Stimulated activated CD8-positive, alpha-beta memory T cell treated with anti-CD3 and anti-CD28 coated beads, Interleukin-15, amount 100 ng/mL, for 24 hours (primary cell): ENCODE results near the gene SF3B5.
"Not testable (repeated sequence)": the region's sequence is repeated elsewhere in the genome, so short reads cannot be mapped to it uniquely, and the experiment has no call there.

ENCODE experiments used
- DNase-seq: peaks from one replicate; pipeline ENCODE4 v3.0.0-alpha.2; 2020; ENCODE audit warnings: low read depth

SF3B5 gene

DNA sequence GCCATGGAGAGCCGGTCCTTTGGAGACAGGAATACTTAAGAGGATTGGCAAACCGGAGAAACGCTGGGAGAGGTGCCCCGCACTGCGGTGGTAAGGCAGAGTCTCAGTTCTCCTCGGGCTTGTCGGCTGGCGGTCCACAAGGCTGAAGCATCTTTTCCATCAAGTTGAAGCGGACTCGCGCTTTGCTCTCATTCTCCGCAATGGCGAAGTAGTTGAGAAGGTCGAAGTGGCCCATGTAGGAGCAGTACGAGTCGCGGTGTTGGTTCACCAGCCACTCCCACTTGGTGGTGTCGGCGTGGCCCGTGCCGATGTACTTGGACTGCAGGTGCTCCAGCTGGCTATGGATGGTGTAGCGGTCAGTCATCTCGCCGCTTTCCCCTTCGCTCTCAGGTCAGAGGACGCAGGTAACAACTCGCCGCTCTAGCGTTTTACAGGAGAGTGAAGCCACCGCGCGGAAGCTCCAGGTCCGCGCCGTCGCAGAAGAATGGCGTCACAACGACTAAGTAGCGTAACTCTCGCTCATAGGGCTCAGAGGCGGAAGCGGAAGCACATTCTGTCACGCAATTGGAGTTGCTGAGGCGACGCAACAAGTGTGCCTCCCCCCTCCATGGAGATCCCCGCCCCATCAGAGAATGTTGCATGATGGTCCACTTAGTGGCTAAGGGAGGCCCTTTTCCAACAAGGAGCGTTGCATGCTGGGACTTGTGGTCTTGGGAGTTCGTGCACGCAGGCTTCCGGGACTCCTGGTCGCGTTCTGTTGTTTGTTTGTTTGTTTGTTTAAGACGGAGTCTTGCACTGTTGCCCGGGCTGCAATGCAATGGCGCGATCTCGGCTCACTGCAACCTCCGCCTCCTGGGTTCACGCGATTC lies at the start of gene SF3B5:
Gene SF3B5 (minus strand): TSS at position 440 of the 869 bp plus-strand sequence. CDS start 76 bp downstream, at position 364.
- DNase-seq, result peak; percentile 94

DNA sequence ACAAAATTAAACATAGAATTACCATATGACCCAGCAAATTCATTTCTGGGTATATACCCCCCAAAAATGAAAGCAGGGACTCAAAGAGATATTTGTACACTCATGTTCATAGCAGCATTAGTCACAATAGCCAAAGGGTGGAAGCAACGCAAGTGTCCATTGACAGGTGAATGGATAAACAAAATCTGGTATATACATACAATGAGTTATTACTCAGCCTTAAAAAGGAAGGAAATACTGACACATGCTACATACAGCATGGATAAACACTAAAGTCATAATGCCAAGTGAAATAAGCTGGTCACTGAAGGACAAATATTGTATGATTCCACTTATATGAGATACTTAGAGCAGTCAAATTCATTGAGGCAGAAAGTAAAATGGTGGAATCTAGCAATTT lies 49.6 kb upstream of the SF3B5 start:
- DNase-seq, result no peak

DNA sequence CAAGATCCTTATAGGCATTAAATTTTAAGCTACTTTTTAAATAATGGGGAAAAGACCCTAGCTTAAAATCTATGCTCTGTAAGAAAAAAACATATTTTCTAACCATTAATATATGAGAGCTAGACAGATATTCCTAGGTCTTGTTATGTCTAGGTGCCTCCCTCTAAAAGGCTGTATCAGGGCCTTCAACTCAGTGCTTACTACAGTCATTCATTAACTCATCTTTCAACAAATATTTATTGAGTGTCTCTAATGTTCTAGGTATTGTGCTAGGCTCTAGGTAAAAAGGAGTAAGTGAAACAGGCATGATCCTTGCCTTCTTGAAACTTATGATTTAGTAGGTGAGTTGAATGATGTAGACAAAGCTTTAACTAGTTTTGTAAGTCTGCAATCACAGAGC lies 48.5 kb upstream of the SF3B5 start:
- no peak for DNase-seq

DNA sequence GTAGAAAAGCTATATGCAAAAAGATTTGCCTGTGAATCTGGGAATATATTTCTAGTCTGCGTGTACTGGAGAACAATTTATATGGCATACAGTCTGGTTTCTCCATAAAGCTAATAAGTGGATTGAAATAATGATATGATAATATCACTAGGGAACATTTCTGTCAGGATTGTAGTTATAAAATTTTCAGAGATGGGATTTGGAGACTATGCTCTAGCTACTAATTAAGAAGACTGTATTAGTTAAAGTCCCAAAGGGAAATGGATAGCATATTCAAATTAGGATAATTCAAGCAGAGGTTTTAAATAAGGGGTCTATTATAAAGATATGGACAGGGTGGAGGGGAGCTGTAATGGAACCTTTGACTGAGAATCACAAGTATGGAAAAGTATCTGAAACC lies 47.7 kb upstream of the SF3B5 start:
- no peak for DNase-seq

DNA sequence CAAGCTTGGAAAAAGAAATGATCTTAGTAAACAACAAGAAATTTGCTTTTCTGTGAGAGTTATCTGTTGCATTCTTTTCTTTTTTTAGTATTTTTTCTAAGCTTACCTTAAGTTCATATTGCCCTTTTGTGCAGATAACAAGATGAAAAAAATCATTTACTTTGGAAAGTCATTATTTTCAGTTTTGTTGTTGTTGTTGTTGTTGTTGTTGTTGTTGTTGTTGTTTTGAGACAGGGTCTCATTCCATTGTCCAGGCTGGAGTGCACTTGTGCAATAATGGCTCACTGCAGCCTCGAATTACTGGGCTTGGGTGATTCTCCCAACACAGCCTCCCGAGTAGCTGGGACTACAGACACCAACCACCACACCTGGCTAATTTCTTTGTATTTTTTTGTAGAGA lies 46.1 kb upstream of the SF3B5 start:
- no peak for DNase-seq

DNA sequence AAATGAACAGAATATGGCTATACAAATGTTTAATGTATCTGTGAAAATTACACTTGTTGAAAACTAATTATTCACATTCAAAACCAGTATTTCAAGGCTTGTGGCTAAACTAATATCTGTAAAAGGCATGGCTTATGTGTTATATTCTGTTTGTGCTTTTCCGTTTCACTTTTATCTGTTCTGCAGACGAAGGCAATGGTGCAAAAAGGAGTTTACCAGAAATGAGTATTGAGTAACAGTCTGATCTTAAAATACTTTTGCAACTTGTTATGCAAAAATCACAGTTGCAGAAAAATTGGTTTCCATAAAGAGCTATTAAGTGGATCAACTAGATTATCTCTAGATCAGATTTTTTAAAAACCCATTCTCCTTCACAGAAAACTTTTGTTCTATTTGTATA lies 45.5 kb upstream of the SF3B5 start:
- no peak for DNase-seq

DNA sequence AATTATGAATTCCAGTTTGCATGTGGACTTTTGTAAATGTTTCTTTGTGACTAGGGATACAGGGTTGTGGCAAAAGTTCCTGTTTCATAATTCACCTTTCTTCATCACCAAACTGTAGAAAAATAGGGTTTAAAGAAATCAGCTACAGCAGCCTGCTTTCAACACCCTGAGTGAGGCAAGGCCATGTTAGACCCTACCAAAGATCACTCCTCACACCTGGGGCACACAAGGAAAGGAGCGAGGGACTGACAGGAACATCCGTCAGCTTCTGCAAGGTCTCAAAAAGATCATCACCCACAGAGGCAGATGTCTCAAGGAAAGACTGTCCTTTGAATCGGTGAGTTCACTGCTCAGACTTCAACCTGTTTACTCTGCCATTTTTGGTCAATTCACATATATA lies 44.4 kb upstream of the SF3B5 start:
- DNase-seq, result no peak

DNA sequence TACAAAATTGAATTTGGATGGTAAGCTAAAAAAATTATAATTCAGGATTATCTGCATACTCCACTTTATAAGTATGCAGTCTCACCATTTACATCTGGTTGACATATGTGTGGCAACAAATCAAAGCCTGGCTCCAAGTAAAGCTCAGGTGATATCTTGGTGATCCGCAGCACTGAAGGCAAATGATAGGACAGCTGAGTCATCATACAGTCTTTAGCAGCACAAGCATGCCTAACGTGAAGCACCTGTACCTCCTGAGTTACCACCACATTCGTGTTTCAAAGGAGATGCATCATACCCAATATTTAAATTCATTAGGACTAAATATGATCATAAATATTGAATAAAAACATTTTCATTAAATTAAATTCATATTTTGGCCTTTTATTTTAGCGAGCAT lies 43.2 kb upstream of the SF3B5 start:
- DNase-seq, result no peak

DNA sequence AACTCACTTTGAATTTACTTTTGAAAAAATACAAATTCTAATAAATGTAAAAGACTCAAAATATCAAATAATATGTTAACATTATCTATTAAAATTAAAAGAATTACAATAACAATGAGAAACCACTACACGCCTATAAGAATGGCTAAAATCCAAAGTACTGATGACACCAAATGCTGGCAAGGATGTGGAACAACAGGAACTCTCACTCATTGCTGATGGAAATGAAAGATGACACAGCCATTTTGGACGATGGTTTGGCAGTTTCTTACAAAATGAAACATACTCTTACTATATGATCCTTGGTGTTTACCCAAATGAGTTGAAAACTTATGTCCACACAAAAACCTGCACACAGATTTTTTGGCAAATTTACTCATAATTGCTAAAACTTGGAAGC lies 39.4 kb upstream of the SF3B5 start:
- no peak for DNase-seq

DNA sequence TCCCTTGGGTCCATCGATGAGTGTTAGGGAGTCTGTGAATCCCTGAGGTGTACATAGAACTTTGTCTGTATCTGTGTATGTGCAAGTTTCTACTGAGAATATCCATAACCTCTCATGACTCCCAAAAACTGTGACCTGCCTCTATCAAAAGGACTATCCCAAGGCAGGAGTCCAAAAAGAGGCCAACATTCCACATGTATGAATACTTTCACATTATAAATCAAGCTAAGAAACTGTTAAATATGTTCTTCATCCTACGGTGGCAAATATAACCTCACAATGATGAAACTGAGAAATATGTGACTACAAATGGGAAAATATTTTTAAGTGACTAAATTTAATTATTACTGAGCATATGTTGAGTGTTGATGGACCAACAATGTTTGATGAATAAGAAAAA lies 38.8 kb upstream of the SF3B5 start:
- no peak for DNase-seq

DNA sequence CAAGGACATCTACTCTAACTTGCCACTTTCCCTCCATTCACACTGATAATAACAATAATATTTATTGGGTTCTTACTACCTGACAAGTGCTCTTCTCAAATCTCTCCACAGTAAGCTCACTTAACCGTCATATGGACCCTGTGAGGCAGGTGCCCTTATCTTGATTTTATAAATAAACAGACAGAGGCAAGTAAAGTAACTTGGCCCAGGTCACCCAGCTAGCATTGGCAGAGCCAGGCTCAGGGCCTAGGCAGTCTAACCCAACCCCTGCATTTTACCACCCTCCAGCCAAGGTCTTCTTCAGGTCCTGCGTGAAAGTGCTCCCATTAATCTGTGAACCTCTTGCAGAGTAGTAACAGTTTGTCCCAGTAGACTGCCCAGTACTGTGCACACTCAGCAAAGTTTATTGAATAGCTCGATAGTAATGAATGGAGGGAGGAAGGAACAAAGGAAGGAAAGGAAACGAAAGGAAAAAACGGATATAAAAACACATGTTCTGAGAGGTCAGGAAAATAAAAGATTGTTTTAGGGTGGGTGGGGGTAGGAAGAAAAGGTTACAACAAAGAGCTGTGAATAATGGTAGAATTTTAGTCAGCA lies 38.0 kb upstream of the SF3B5 start:
- no peak for DNase-seq

DNA sequence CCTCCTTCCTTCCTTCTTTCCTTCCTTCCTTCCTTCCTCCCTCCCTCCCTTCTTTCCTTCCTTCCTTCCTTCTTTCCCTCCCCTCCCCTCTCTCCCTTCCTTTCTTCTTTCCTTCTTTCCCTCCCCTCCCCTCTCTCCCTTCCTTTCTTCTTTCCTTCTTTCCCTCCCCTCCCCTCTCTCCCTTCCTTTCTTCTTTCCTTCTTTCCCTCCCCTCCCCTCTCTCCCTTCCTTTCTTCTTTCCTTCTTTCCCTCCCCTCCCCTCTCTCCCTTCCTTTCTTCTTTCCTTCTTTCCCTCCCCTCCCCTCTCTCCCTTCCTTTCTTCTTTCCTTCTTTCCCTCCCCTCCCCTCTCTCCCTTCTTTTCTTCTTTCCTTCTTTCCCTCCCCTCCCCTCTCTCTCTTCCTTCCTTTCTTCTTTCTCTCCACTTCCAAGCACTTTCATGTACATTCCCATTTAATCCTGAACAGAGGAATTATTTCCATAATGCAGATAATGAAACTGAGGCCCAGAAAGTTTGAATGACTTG lies 36.9 kb upstream of the SF3B5 start:
- not testable (repeated sequence) for DNase-seq

DNA sequence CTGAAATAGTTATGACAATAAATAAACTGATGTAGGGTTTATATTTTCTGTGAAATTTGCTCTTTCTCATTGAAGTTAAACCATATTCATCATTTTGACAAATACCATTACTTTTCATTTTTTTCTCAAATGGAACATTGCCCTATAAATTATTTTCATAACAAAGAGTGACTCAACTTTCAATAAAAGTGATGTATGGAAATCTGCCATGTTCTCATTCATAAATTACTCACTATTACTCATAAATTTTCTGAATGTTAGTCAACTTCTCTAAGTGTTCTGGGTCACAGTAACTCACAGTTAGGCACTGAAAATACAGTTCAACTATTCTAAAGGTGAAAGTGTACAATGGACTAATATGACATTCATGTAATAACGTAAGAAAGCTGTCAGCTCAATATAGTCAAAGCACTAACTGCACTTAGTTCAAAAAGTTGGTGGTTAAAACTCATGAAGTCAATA lies 35.9 kb upstream of the SF3B5 start:
- DNase-seq, result no peak

DNA sequence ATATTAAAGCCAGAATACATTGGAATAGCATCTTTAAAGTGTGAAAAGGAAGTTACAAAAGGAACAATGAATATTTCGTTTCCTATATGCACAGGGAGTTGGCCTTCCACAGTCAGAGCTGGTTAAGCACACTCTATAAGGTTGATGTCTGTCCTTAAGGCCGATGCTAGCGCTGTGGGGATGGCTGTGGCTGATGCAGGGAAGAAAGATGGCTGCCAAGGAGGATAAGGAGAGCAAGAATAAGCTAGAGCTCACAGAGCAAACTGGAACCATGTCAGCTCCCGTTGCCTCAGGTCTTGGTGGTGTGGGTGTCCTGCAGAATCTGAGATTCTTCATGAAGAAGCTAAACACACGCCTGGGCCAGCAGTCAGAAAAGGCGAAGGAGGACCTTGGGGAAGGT lies 34.1 kb upstream of the SF3B5 start:
- no peak for DNase-seq

DNA sequence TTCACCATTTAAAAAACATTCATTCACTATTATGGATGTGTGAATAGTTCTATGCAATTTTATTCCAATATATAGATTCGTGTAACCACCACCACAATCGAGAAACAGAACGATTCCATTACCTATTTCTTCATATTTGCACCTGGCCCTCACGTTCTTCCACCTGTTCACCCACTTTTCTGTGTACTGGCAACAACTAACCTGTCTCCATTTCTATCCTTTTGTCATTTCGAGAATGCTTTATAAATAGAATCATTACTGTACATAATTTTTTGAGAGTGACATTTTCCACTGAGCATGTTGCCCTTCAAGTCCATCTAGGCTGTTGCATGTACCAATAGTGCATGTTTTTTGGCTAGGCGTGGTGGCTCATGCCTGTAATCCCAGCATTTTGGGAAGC lies 31.7 kb upstream of the SF3B5 start:
- DNase-seq, result no peak

DNA sequence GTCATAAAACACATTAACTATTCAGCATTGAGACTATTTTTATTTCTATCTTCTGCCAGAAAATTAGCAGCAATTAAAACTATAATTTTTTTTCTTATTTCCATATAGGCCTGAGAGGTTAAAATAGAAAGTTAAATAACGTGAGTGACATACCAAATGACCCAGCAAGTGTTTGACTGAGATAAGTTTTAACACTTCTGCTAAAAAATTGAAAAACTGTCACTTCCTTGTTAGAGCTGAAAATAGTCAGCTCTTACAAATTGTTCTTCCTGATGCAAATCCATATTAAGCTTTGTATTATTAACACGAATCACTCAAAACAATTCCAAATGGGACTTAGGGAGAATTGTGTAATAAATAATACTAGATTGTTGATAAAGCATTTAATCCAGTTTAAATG lies 28.5 kb upstream of the SF3B5 start:
- DNase-seq, result no peak

DNA sequence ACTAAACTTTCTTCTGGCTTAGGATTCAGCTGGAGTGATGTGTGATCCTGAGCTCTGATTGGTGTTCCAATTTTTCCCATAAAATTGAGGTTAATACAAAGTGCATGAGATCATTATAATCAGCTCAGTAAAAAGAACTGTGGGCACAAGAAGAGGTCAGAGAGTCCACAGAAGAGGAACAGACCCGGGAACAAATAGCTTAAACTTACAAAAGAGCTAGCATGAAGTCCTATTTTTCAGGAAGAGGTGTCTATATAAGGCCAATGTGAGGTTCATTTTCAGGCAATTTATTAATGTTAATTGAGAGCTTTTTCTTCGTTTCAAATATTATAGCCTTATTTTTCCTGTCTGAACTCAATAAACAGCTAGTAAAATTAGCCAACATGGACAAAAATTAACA lies 28.0 kb upstream of the SF3B5 start:
- no peak for DNase-seq

DNA sequence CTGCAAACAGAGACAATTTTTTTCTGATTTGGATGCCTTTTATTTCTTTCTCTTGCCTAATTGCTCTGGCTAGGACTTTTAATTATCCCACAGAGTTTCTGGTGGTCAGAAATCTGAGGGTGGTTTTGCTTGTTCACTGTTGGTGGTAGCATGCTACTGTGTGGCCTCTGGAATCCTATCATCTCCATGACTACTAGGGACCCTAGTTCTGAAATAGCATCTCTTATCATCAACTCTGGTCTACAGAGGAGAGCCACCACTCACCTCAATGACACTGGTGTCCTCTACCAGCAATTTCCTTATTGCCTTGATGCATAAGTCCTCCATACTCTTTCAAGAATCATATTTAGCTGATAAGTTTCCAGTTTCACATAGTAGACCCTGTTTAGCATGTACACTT lies 27.5 kb upstream of the SF3B5 start:
- no peak for DNase-seq

DNA sequence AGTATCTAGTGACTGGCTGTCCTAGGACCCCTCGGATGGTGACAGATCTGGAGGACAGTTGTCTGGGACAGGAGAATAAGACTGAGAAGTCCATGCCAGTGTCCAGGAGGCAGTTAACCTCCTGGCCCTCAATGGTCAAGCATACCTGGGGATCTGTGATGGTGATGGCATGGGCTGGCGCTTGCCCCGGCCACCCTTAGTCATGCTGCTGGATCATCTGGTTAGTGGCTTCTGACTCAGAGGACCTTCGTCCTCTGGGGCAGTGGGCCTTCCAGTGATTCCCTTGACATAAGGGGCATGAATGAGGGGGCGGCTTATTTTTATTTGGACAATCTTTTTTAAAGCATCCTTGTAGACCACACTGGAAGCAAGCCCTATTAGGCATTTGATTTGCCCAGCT lies 24.0 kb upstream of the SF3B5 start:
- no peak for DNase-seq

DNA sequence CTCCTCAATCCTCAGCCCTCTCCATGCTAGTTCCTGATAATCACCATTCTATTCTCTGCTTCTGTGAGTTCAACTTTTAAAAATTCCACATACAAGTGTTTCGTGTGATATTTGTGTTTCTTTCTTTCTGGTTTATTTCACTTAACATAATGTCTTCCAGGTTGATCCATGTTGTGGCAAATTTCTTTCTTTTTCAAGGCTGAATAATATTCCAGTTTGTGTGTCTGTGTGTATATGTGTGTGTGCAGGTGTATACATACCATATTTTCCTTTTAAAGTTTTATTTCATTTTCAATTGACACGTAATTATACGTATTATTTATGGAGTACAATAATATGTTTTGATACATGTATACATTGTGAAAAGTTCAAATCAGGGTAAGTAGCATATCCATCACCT lies 19.8 kb upstream of the SF3B5 start:
- no peak for DNase-seq

DNA sequence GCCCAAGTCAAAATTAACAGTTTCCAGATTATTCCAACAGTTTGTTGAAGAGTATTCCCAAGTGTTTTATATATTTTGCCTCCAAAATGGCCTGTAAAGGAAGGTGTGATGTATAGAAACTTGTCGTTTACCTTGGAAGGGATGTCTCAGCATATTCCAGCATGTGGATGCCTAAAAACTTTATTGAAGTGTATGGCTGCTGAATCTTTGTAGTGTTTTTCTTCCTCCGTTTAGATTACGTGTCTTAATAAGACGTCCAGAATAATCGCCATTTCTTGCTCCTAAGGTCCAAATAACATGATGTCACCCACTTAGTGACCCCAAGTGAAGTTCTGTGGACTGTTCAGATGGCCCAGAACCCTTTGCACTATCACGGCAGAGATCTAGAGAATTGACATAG lies 18.0 kb upstream of the SF3B5 start:
- DNase-seq, result no peak

DNA sequence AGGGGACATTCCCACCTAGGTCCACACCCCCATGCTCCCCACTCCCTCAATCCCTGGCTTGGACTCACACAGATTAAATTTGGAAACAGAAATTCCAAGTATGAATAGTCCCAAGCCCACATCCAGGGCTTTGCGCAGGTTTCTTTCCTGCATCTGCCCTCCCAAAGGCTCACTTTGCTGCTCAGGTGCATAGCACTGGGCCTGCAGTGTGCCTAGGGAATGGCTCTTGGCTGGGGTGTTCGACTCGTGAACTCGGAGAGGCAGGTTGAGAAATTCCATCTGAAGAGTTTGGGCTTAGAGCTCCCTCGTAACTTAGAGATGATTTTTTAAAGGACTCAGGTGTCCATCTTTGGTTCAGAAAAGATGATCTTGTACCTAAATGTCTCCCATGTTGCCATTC lies 14.8 kb upstream of the SF3B5 start:
- no peak for DNase-seq

DNA sequence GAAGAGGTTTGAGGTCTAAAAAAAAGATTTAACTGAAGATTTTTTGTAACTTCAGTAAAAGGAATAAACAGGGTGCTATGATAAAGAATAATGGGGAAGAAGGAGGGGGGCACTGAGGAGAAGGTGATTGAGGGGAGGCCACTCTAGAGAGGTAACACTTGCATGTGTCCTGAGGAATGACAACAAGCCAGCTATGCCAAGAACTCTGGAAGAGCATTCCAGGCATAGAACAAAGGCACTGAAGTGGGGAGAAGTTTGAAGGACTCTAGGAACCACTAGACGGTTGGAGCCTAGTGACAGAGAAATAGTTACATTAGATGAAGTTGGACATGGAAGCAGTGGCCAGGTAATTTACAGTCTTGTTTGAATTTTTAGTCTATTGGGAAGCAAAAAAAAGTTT lies 10.8 kb upstream of the SF3B5 start:
- no peak for DNase-seq
